Astrocyte (in vitro differentiated cells and primary cell): Measurements from ENCODE around the gene TMBIM1. TPM values are rescaled to one million over a fixed set of nuclear protein-coding genes. Genes with fewer than 3 reads are reported as not detected.
A peak's percentile ranks its signal among the peaks of the same experiment; 100 is the strongest.

Source experiments
- DNase-seq: peaks from one replicate; pipeline ENCODE4 v3.0.0-alpha.2; 2010; ENCODE audit warnings: low read depth
- FAIRE-seq: peaks from 2 replicates; lab custom pipeline; 2011; peaks lifted over from hg19 to GRCh38; lab: Jason Lieb, UNC
- H2AFZ ChIP-seq: 2 replicates; pipeline ENCODE4 v1.6.0; 2012; ENCODE audit warnings: low read depth, low read length, inconsistent platforms
- H3K27ac ChIP-seq: 2 replicates; pipeline ENCODE4 v1.5.1; 2011; ENCODE audit warnings: low read depth, low read length, inconsistent platforms
- H3K27me3 ChIP-seq: 2 replicates; pipeline ENCODE4 v1.6.0; 2011; ENCODE audit warnings: low read length, inconsistent platforms; ENCODE audit not compliant: insufficient read depth
- H3K36me3 ChIP-seq: 2 replicates; pipeline ENCODE4 v1.5.1; 2011; ENCODE audit warnings: low read length, inconsistent platforms; ENCODE audit not compliant: insufficient read depth
- H3K4me1 ChIP-seq: 2 replicates; pipeline ENCODE4 v1.5.1; 2011; ENCODE audit warnings: low read length, inconsistent platforms; ENCODE audit not compliant: insufficient read depth
- H3K4me2 ChIP-seq: 2 replicates; pipeline ENCODE4 v1.6.0; 2012; ENCODE audit warnings: low read length, inconsistent platforms
- H3K4me3 ChIP-seq: 2 replicates; pipeline ENCODE4 v1.5.1; 2011; ENCODE audit warnings: low read depth, mild to moderate bottlenecking, low read length, inconsistent platforms; ENCODE audit not compliant: insufficient read depth
- H3K79me2 ChIP-seq: 2 replicates; pipeline ENCODE4 v1.6.0; 2012; ENCODE audit warnings: mild to moderate bottlenecking, low read length, inconsistent platforms; ENCODE audit not compliant: insufficient read depth
- H3K9ac ChIP-seq: 2 replicates; pipeline ENCODE4 v1.6.0; 2012; ENCODE audit warnings: mild to moderate bottlenecking, low read length, inconsistent platforms
- H3K9me3 ChIP-seq: 2 replicates; pipeline ENCODE4 v1.5.1; 2012; ENCODE audit warnings: low read depth, mild to moderate bottlenecking, low read length, inconsistent platforms; ENCODE audit not compliant: insufficient read depth
- H4K20me1 ChIP-seq: 2 replicates; pipeline ENCODE4 v1.6.0; 2012; ENCODE audit warnings: low read length, inconsistent platforms; ENCODE audit not compliant: insufficient read depth
- H3K27ac Mint-ChIP-seq: one replicate; pipeline ENCODE4 v1.8.0; 2021; ENCODE audit warnings: mild to moderate bottlenecking, mixed read lengths; ENCODE audit not compliant: unreplicated experiment
- H3K27me3 Mint-ChIP-seq: one replicate; pipeline ENCODE4 v1.8.0; 2021; ENCODE audit warnings: low read depth, mixed read lengths; ENCODE audit not compliant: unreplicated experiment
- H3K36me3 Mint-ChIP-seq: one replicate; pipeline ENCODE4 v1.8.0; 2021; ENCODE audit warnings: low read depth, mixed read lengths; ENCODE audit not compliant: unreplicated experiment
- H3K4me1 Mint-ChIP-seq: one replicate; pipeline ENCODE4 v1.8.0; 2021; ENCODE audit warnings: low read depth, mixed read lengths; ENCODE audit not compliant: unreplicated experiment
- H3K4me3 Mint-ChIP-seq: one replicate; pipeline ENCODE4 v1.8.0; 2021; ENCODE audit warnings: mild to moderate bottlenecking, moderate library complexity, mixed read lengths; ENCODE audit not compliant: unreplicated experiment
- H3K9me3 Mint-ChIP-seq: one replicate; pipeline ENCODE4 v1.8.0; 2021; ENCODE audit warnings: mild to moderate bottlenecking, mixed read lengths; ENCODE audit not compliant: unreplicated experiment
- EZH2 ChIP-seq: IDR thresholded peaks from 2 replicates; pipeline ENCODE4 v1.6.1; 2012; ENCODE audit warnings: mild to moderate bottlenecking, low read length, inconsistent platforms; ENCODE audit not compliant: insufficient read depth
- total RNA-seq: library from RNA; stranded (reverse); gene quantifications from 2 replicates; pipeline ENCODE4 v1.2.1, GENCODE V29; 2021
- TF ChIP-seq, protein P1 (sequence below): IDR thresholded peaks from 2 replicates; pipeline ENCODE4 v1.5.1; 2011; ENCODE audit warnings: low read depth, mild to moderate bottlenecking, inconsistent platforms, low read length, moderate library complexity; ENCODE audit not compliant: insufficient read depth

TMBIM1 gene
- total RNA-seq, 1 donor from 2014 or later = 37.2 TPM

- H3K4me1 Mint-ChIP-seq = peaks cover 18% of the 10 kb centered on the region
- DNase-seq = no peak
- H3K27ac ChIP-seq = no peak overlapping the region
- FAIRE-seq = no peak
- H3K4me1 ChIP-seq = peaks cover 18% of the 10 kb centered on the region
- H3K9ac ChIP-seq = no peak overlapping the region
- H3K36me3 ChIP-seq = no peaks in the 10 kb centered on the region
- no peak overlapping the region for H3K4me3 Mint-ChIP-seq
- no peaks in the 10 kb centered on the region for H4K20me1 ChIP-seq
- H3K27ac Mint-ChIP-seq = peak overlapping the region; percentile 8
- no peak overlapping the region for H2AFZ ChIP-seq
- H3K27me3 Mint-ChIP-seq = peaks cover 10% of the 10 kb centered on the region
- no peaks in the 10 kb centered on the region for H3K27me3 ChIP-seq
- no peak overlapping the region for H3K4me3 ChIP-seq
- TF ChIP-seq, protein P1, sequence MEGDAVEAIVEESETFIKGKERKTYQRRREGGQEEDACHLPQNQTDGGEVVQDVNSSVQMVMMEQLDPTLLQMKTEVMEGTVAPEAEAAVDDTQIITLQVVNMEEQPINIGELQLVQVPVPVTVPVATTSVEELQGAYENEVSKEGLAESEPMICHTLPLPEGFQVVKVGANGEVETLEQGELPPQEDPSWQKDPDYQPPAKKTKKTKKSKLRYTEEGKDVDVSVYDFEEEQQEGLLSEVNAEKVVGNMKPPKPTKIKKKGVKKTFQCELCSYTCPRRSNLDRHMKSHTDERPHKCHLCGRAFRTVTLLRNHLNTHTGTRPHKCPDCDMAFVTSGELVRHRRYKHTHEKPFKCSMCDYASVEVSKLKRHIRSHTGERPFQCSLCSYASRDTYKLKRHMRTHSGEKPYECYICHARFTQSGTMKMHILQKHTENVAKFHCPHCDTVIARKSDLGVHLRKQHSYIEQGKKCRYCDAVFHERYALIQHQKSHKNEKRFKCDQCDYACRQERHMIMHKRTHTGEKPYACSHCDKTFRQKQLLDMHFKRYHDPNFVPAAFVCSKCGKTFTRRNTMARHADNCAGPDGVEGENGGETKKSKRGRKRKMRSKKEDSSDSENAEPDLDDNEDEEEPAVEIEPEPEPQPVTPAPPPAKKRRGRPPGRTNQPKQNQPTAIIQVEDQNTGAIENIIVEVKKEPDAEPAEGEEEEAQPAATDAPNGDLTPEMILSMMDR = no peak
- TF ChIP-seq EZH2 = no peak
- H3K36me3 Mint-ChIP-seq = no peaks in the 10 kb centered on the region
- no peaks in the 10 kb centered on the region for H3K9me3 ChIP-seq
- no peaks in the 10 kb centered on the region for H3K9me3 Mint-ChIP-seq
- H3K4me2 ChIP-seq = no peak overlapping the region
- H3K79me2 ChIP-seq = no peaks in the 10 kb centered on the region
Observed at GRCh38 chr2:218320704-218321336, 28.5 kb upstream of the TMBIM1 start.

GRCh38 chr2:218319813-218320365, 27.6 kb upstream of the TMBIM1 start:
- H3K4me1 Mint-ChIP-seq = peaks cover 14% of the 10 kb centered on the region
- H3K36me3 ChIP-seq = no peaks in the 10 kb centered on the region
- peaks cover 8% of the 10 kb centered on the region for H3K27me3 Mint-ChIP-seq
- no peak overlapping the region for H3K27ac Mint-ChIP-seq
- H3K4me3 ChIP-seq = no peak overlapping the region
- H3K9me3 ChIP-seq = no peaks in the 10 kb centered on the region
- H3K4me3 Mint-ChIP-seq = no peak overlapping the region
- TF ChIP-seq, protein P1 = no peak
- TF ChIP-seq EZH2 = no peak
- H3K4me2 ChIP-seq = no peak overlapping the region
- no peaks in the 10 kb centered on the region for H3K79me2 ChIP-seq
- no peaks in the 10 kb centered on the region for H3K36me3 Mint-ChIP-seq
- no peak overlapping the region for H2AFZ ChIP-seq
- no peak for FAIRE-seq
- no peak overlapping the region for H3K9ac ChIP-seq
- DNase-seq = no peak
- no peaks in the 10 kb centered on the region for H3K9me3 Mint-ChIP-seq
- no peaks in the 10 kb centered on the region for H4K20me1 ChIP-seq
- no peak overlapping the region for H3K27ac ChIP-seq
- no peaks in the 10 kb centered on the region for H3K27me3 ChIP-seq
- peaks cover 18% of the 10 kb centered on the region for H3K4me1 ChIP-seq

DNA sequence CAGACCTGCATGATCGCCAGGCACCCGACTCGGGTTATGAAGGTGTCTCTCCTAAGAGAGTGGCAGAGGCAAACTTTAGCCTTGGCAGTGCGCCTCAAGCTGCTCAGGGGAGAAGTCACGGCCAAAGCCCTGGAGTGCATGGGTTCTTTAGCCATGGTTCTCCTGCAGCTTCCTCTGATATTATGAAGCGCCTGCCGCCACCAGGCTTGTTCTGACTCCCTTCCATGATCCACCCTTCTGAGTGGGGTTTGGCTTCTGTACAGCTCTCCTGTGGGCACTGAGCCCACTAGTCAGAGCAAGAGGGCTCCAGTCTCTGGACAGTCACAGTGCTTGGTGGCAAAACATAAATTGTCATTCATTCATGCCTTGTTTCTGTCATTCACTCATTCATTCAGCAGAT, 25.9 kb upstream of the TMBIM1 start:
- FAIRE-seq (no peak), DNase-seq (no peak)
- Mint-ChIP-seq H3K4me3 (no peak overlapping the region), H3K4me1 (peaks cover 5% of the 10 kb centered on the region), H3K27ac (no peak overlapping the region), H3K36me3 (no peaks in the 10 kb centered on the region), H3K27me3 (peaks cover 8% of the 10 kb centered on the region), H3K9me3 (no peaks in the 10 kb centered on the region)
- Histone ChIP-seq H3K9ac (no peak overlapping the region), H3K4me3 (no peak overlapping the region), H4K20me1 (no peaks in the 10 kb centered on the region), H3K79me2 (no peaks in the 10 kb centered on the region), H3K27me3 (no peaks in the 10 kb centered on the region), H3K36me3 (no peaks in the 10 kb centered on the region), H3K27ac (no peak overlapping the region), H2AFZ (no peak overlapping the region), H3K4me1 (peaks cover 8% of the 10 kb centered on the region), H3K9me3 (no peaks in the 10 kb centered on the region), H3K4me2 (no peak overlapping the region)
- no peak for TF ChIP-seq EZH2
- TF ChIP-seq, protein P1 = no peak
